ENCODE measurements around the gene FSTL3. TPM values are rescaled to one million over a fixed set of nuclear protein-coding genes. Genes with fewer than 3 reads are reported as not detected.

Gene FSTL3
- total RNA-seq, 1 donor from 2014 or later = 2.4 TPM

GRCh38 chr19:685454-685931 is 9.3 kb downstream of the FSTL3 start:
- Histone ChIP-seq H3K4me2 (no peak overlapping the region), H2AFZ (replicated peaks) (no peak overlapping the region), H3K36me3 (no peaks in the 10 kb centered on the region), H3K4me3 (no peak overlapping the region), H3K27me3 (no peaks in the 10 kb centered on the region), H3K4me1 (no peaks in the 10 kb centered on the region), H4K20me1 (ENCODE audit: low read depth) (no peaks in the 10 kb centered on the region), H3K9me3 (ENCODE audit: low read depth) (no peaks in the 10 kb centered on the region), H3F3A (ENCODE audit: low read depth) (peaks cover 5% of the 10 kb centered on the region), H3K9ac (no peak overlapping the region), H3K27ac (no peak overlapping the region), H3K79me2 (ENCODE audit: low read depth) (no peaks in the 10 kb centered on the region)
- H3K36me3 Mint-ChIP-seq = no peaks in the 10 kb centered on the region
- TF ChIP-seq, protein P1, sequence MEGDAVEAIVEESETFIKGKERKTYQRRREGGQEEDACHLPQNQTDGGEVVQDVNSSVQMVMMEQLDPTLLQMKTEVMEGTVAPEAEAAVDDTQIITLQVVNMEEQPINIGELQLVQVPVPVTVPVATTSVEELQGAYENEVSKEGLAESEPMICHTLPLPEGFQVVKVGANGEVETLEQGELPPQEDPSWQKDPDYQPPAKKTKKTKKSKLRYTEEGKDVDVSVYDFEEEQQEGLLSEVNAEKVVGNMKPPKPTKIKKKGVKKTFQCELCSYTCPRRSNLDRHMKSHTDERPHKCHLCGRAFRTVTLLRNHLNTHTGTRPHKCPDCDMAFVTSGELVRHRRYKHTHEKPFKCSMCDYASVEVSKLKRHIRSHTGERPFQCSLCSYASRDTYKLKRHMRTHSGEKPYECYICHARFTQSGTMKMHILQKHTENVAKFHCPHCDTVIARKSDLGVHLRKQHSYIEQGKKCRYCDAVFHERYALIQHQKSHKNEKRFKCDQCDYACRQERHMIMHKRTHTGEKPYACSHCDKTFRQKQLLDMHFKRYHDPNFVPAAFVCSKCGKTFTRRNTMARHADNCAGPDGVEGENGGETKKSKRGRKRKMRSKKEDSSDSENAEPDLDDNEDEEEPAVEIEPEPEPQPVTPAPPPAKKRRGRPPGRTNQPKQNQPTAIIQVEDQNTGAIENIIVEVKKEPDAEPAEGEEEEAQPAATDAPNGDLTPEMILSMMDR (IDR thresholded peaks at IDR 0.05) = no peak
- TF ChIP-seq EZH2 (IDR thresholded peaks at IDR 0.05) (no peak), EZH2phosphoT487 (IDR thresholded peaks at IDR 0.05) (no peak)
- no peak for DNase-seq (ENCODE audit: low spot score)
- no peak overlapping the region for H3K4me3 Mint-ChIP-seq
- H3K27ac Mint-ChIP-seq = no peak overlapping the region
- peaks cover 17% of the 10 kb centered on the region for H3K27me3 Mint-ChIP-seq (ENCODE audit: insufficient read depth, low read depth)
- H3K4me1 Mint-ChIP-seq = peaks cover 3% of the 10 kb centered on the region
- H3K9me3 Mint-ChIP-seq = peaks cover 5% of the 10 kb centered on the region

DNA sequence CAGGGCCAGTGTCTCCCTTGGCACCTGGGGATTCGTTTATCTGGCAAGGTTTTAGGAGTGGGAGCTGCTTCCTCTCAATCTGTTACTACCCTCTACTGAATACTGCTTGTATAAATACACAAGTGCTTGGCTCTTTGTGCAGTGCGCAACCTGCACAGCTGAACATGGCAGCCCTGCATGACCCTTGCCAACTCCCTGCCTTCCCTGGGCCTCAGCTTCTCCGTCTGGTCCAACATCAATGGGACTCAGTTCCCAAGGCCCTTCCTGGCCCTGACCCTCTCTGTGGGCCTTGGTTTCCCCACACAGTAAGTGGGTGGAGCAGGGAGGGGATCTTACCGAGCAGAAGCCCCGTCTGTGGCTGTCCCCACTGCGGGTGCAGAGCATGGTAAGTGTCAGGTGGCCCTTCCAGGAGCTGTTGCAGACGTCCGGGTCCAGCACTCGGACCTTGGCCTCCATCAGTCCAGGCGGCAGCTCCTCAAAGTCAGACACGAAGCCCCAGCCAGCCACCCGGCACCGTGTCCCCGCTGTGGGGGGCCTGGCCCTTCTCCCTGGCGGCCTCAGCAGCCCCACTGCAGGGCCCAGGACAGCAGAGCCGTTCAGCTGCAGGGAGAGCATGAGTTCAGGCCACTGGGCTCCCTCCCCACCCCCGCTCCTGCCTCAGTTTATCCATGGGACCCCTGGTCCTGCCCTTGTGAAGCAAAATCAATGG is 10.6 kb downstream of the FSTL3 start:
- DNase-seq (ENCODE audit: low spot score) = no peak
- H4K20me1 ChIP-seq (ENCODE audit: low read depth) = no peaks in the 10 kb centered on the region
- H3K9me3 ChIP-seq (ENCODE audit: low read depth) = no peaks in the 10 kb centered on the region
- H3K4me1 ChIP-seq = no peaks in the 10 kb centered on the region
- H3K27me3 ChIP-seq = no peaks in the 10 kb centered on the region
- no peak overlapping the region for H3K4me2 ChIP-seq
- Mint-ChIP-seq H3K9me3 (peaks cover 5% of the 10 kb centered on the region), H3K36me3 (no peaks in the 10 kb centered on the region), H3K4me1 (peaks cover 3% of the 10 kb centered on the region), H3K4me3 (peak overlapping the region; percentile 60), H3K27ac (no peak overlapping the region), H3K27me3 (ENCODE audit: insufficient read depth, low read depth) (peaks cover 18% of the 10 kb centered on the region)
- TF ChIP-seq EZH2 (IDR thresholded peaks at IDR 0.05) = no peak
- TF ChIP-seq EZH2phosphoT487 (IDR thresholded peaks at IDR 0.05) = no peak
- TF ChIP-seq, protein P1 (IDR thresholded peaks at IDR 0.05) = no peak
- no peak overlapping the region for H3K27ac ChIP-seq
- no peaks in the 10 kb centered on the region for H3K36me3 ChIP-seq
- H3K4me3 ChIP-seq = no peak overlapping the region
- no peak overlapping the region for H3K9ac ChIP-seq
- no peaks in the 10 kb centered on the region for H3K79me2 ChIP-seq (ENCODE audit: low read depth)
- H2AFZ ChIP-seq (replicated peaks) = no peak overlapping the region
- H3F3A ChIP-seq (ENCODE audit: low read depth) = peaks cover 1% of the 10 kb centered on the region

GRCh38 chr19:687569-688166 is 11.5 kb downstream of the FSTL3 start:
- Histone ChIP-seq H3K4me2 (no peak overlapping the region), H3K27ac (no peak overlapping the region), H2AFZ (replicated peaks) (no peak overlapping the region), H3K4me3 (no peak overlapping the region), H3K4me1 (no peaks in the 10 kb centered on the region), H3K9me3 (ENCODE audit: low read depth) (no peaks in the 10 kb centered on the region), H3K27me3 (no peaks in the 10 kb centered on the region), H3K79me2 (ENCODE audit: low read depth) (no peaks in the 10 kb centered on the region), H3F3A (ENCODE audit: low read depth) (no peaks in the 10 kb centered on the region), H3K9ac (no peak overlapping the region), H4K20me1 (ENCODE audit: low read depth) (no peaks in the 10 kb centered on the region), H3K36me3 (no peaks in the 10 kb centered on the region)
- Mint-ChIP-seq H3K36me3 (no peaks in the 10 kb centered on the region), H3K9me3 (peaks cover 5% of the 10 kb centered on the region), H3K4me1 (peaks cover 3% of the 10 kb centered on the region), H3K4me3 (peak overlapping the region; percentile 60), H3K27ac (peak overlapping the region; percentile 66), H3K27me3 (ENCODE audit: insufficient read depth, low read depth) (peaks cover 19% of the 10 kb centered on the region)
- no peak for DNase-seq (ENCODE audit: low spot score)
- TF ChIP-seq EZH2phosphoT487 (IDR thresholded peaks at IDR 0.05) = no peak
- TF ChIP-seq, protein P1 (IDR thresholded peaks at IDR 0.05) = no peak
- TF ChIP-seq EZH2 (IDR thresholded peaks at IDR 0.05) = no peak
